Neural cell (in vitro differentiated cells): ENCODE measurements around the gene TEX11.

Experiments used
- EZH2 ChIP-seq: fragments of 200-600, 300-800 bp; shearing (Covaris generic), sonication (generic); IDR thresholded peaks from 2 replicates; pipeline ENCODE4 v1.6.1; 2014; ENCODE audit warnings: antibody characterized with exemption, low read length, borderline replicate concordance, mild to moderate bottlenecking; ENCODE audit not compliant: insufficient read depth, poor library complexity, severe bottlenecking
- MXI1 ChIP-seq: fragments of 450-650 bp; conservative IDR thresholded peaks from 2 replicates; pipeline ENCODE4 v1.6.1; 2014; ENCODE audit warnings: antibody characterized with exemption, mild to moderate bottlenecking; ENCODE audit not compliant: poor library complexity, severe bottlenecking
- POLR2AphosphoS5 ChIP-seq: IDR thresholded peaks from 2 replicates; pipeline ENCODE4 v1.6.1; 2012
- RAD21 ChIP-seq: fragments of 450-650 bp; conservative IDR thresholded peaks from 2 replicates; pipeline ENCODE4 v1.6.1; 2014; ENCODE audit warnings: antibody characterized with exemption, mild to moderate bottlenecking, moderate library complexity
- SMC3 ChIP-seq: fragments of 450-650 bp; conservative IDR thresholded peaks from 2 replicates; pipeline ENCODE4 v1.6.1; 2014; ENCODE audit warnings: antibody characterized with exemption, mild to moderate bottlenecking, moderate library complexity; ENCODE audit not compliant: poor library complexity
- TAF1 ChIP-seq: IDR thresholded peaks from 2 replicates; pipeline ENCODE4 v1.6.1; 2012; ENCODE audit warnings: low read depth
- TF ChIP-seq, protein P1 (sequence below): fragments of 450-650 bp; IDR thresholded peaks from 2 replicates; pipeline ENCODE4 v1.5.1; 2014; ENCODE audit warnings: antibody characterized with exemption, mild to moderate bottlenecking, moderate library complexity; ENCODE audit not compliant: poor library complexity, severe bottlenecking
- TF ChIP-seq, protein P2 (sequence below): IDR thresholded peaks from 2 replicates; pipeline ENCODE4 v1.6.1; 2012; ENCODE audit warnings: borderline replicate concordance

DNA sequence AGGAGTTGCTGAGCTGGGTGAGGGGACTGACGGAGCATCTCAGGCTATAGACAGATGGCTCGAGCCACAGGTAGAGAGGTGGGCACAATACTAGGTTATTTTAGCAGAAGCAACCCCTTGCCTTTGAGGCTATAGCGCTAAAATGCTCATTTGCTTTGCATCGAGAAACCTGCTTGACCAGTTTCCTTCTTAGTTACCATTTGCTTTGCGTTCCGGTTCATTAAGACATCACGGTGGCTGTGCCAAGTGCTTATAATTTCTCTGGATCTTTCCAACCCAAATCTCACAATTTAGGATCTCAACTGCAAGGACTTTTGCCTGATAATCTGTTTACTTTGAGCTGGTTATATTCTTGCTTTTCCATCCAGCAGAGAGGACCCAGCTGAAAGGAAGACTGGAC is 423.0 kb downstream of the TEX11 start:
- no peak for TF ChIP-seq SMC3
- TF ChIP-seq, protein P1, sequence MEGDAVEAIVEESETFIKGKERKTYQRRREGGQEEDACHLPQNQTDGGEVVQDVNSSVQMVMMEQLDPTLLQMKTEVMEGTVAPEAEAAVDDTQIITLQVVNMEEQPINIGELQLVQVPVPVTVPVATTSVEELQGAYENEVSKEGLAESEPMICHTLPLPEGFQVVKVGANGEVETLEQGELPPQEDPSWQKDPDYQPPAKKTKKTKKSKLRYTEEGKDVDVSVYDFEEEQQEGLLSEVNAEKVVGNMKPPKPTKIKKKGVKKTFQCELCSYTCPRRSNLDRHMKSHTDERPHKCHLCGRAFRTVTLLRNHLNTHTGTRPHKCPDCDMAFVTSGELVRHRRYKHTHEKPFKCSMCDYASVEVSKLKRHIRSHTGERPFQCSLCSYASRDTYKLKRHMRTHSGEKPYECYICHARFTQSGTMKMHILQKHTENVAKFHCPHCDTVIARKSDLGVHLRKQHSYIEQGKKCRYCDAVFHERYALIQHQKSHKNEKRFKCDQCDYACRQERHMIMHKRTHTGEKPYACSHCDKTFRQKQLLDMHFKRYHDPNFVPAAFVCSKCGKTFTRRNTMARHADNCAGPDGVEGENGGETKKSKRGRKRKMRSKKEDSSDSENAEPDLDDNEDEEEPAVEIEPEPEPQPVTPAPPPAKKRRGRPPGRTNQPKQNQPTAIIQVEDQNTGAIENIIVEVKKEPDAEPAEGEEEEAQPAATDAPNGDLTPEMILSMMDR, result no peak
- no peak for TF ChIP-seq MXI1
- no peak for TF ChIP-seq POLR2AphosphoS5
- TF ChIP-seq EZH2, result no peak
- TF ChIP-seq, protein P2, sequence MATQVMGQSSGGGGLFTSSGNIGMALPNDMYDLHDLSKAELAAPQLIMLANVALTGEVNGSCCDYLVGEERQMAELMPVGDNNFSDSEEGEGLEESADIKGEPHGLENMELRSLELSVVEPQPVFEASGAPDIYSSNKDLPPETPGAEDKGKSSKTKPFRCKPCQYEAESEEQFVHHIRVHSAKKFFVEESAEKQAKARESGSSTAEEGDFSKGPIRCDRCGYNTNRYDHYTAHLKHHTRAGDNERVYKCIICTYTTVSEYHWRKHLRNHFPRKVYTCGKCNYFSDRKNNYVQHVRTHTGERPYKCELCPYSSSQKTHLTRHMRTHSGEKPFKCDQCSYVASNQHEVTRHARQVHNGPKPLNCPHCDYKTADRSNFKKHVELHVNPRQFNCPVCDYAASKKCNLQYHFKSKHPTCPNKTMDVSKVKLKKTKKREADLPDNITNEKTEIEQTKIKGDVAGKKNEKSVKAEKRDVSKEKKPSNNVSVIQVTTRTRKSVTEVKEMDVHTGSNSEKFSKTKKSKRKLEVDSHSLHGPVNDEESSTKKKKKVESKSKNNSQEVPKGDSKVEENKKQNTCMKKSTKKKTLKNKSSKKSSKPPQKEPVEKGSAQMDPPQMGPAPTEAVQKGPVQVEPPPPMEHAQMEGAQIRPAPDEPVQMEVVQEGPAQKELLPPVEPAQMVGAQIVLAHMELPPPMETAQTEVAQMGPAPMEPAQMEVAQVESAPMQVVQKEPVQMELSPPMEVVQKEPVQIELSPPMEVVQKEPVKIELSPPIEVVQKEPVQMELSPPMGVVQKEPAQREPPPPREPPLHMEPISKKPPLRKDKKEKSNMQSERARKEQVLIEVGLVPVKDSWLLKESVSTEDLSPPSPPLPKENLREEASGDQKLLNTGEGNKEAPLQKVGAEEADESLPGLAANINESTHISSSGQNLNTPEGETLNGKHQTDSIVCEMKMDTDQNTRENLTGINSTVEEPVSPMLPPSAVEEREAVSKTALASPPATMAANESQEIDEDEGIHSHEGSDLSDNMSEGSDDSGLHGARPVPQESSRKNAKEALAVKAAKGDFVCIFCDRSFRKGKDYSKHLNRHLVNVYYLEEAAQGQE, result no peak
- TF ChIP-seq TAF1, result no peak
- TF ChIP-seq RAD21, result no peak
